K562 (cell line): ENCODE measurements around the gene GRAMD4. TPM values are rescaled to one million over a fixed set of nuclear protein-coding genes. Genes with fewer than 3 reads are reported as not detected.

Experiments used
- ATAC-seq: fragments of 200-7000 bp; cut with Tn5 transposase; 3 replicates; pipeline ENCODE4 v1.9.1; 2020; ENCODE audit warnings: moderate library complexity
- BruUV-seq: library from RNA; stranded (reverse); fragments of 400-500 nt; replicated peaks from 2 replicates; lab custom pipeline; 2021; lab: Mats Ljungman, UMichigan
- CTCF ChIA-PET: fragments of 300-600 bp; formaldehyde crosslinking; extraction: SDS; loops from one replicate; lab custom pipeline; 2021; ENCODE audit warnings: low intra/inter-chr PET ratio; lab: Yijun Ruan, JAX
- POLR2A ChIA-PET: fragments of 300-600, 350-650 bp; sonication (Branson Sonifier 250); formaldehyde crosslinking; extraction: SDS; loops from one replicate; lab custom pipeline; 2021; ENCODE audit warnings: antibody characterized with exemption, inconsistent platforms; lab: Yijun Ruan, JAX
- DNase-seq, 4 experiments: peaks; one replicate each; pipeline versions ENCODE4 v3.0.0 to v3.0.0-alpha.2; 2011 to 2018; ENCODE audit warnings: low spot score in 3 of 4, mixed read lengths in 3 of 4; ENCODE audit errors: extremely low read depth in 1 of 4
- FAIRE-seq: peaks from 2 replicates; lab custom pipeline; 2011; peaks lifted over from hg19 to GRCh38; lab: Jason Lieb, UNC
- H2AFZ ChIP-seq: 2 replicates; pipeline ENCODE4 v1.6.0; 2011; ENCODE audit warnings: low read depth, low read length, control low read depth, inconsistent platforms
- H3K27ac ChIP-seq: fragments of 200-600 bp; 3 replicates; pipeline ENCODE4 v1.8.0; 2011; ENCODE audit warnings: low read depth, mild to moderate bottlenecking, control low read depth, inconsistent platforms, low read length, moderate library complexity, mixed read lengths; ENCODE audit errors: extremely low read depth
- H3K27me3 ChIP-seq, 2 experiments: fragments of 300-600 bp in 1 of 2; 2 replicates in 1 of 2; 3 replicates in 1 of 2; pipeline versions ENCODE4 v1.6.0 to v1.8.0; 2011; ENCODE audit warnings: inconsistent platforms in 2 of 2, low read length in 2 of 2, mild to moderate bottlenecking in 1 of 2, mixed read lengths in 1 of 2, moderate library complexity in 1 of 2; ENCODE audit not compliant: control insufficient read depth in 2 of 2, insufficient read depth in 2 of 2
- H3K36me3 ChIP-seq: fragments of 300-600 bp; 3 replicates; pipeline ENCODE4 v1.8.0; 2011; ENCODE audit warnings: mild to moderate bottlenecking, low read length, inconsistent platforms; ENCODE audit not compliant: control insufficient read depth, insufficient read depth
- H3K4me1 ChIP-seq, 2 experiments: fragments of 200-600 bp in 1 of 2; replicated peaks in 1 of 2; 2 replicates in 1 of 2; 3 replicates in 1 of 2; pipeline versions ENCODE4 v1.5.1 to v1.8.0; 2011; ENCODE audit warnings: inconsistent platforms in 2 of 2, low read length in 2 of 2, mild to moderate bottlenecking in 1 of 2, mixed read lengths in 1 of 2, moderate library complexity in 1 of 2; ENCODE audit not compliant: control insufficient read depth in 2 of 2, insufficient read depth in 2 of 2
- H3K4me2 ChIP-seq: 2 replicates; pipeline ENCODE4 v1.6.1; 2011; ENCODE audit warnings: low read length, control low read depth, inconsistent platforms, mixed read lengths; ENCODE audit not compliant: insufficient read depth
- H3K4me3 ChIP-seq: fragments of 200-600 bp; sonication (generic), shearing (Covaris generic); 2 replicates; pipeline ENCODE4 v1.5.1; 2016; ENCODE audit warnings: control low read depth, inconsistent platforms
- H3K79me2 ChIP-seq: fragments of 200-600 bp; 3 replicates; pipeline ENCODE4 v1.8.0; 2011; ENCODE audit warnings: low read length, inconsistent platforms; ENCODE audit not compliant: control insufficient read depth, insufficient read depth
- H3K9ac ChIP-seq, 2 experiments: 2 replicates each; pipeline versions ENCODE4 v1.6.0 to v1.6.1; 2011; ENCODE audit warnings: low read depth in 2 of 2, low read length in 2 of 2, control low read depth in 1 of 2, inconsistent platforms in 1 of 2, mild to moderate bottlenecking in 1 of 2, mixed read lengths in 1 of 2; ENCODE audit not compliant: insufficient read depth in 1 of 2
- H3K9me1 ChIP-seq: one replicate; pipeline ENCODE4 v1.6.0; 2011; ENCODE audit warnings: inconsistent platforms, mild to moderate bottlenecking, low read length, moderate library complexity; ENCODE audit not compliant: control insufficient read depth, insufficient read depth
- H3K9me3 ChIP-seq: replicated peaks from 2 replicates; pipeline ENCODE4 v1.5.1; 2011; ENCODE audit warnings: low read depth, low read length, inconsistent platforms; ENCODE audit not compliant: control insufficient read depth, insufficient read depth
- H4K20me1 ChIP-seq: replicated peaks from 2 replicates; pipeline ENCODE4 v1.6.1; 2011; ENCODE audit warnings: low read length, inconsistent platforms, mixed read lengths; ENCODE audit not compliant: control insufficient read depth, insufficient read depth
- BCOR ChIP-seq: fragments of 450-650 bp; IDR thresholded peaks from 2 replicates; pipeline ENCODE4 v1.6.1; 2016
- CBX5 ChIP-seq: IDR thresholded peaks from 2 replicates; pipeline ENCODE4 v1.6.1; 2014; ENCODE audit warnings: low read depth, borderline replicate concordance
- CREB3 ChIP-seq: fragments of 450-650 bp; conservative IDR thresholded peaks from 2 replicates; pipeline ENCODE4 v1.6.1; 2016; ENCODE audit warnings: missing genetic modification characterization, low read depth, mild to moderate bottlenecking, missing compliant biosample characterization, moderate library complexity
- GTF2F1 ChIP-seq: IDR thresholded peaks from 2 replicates; pipeline ENCODE4 v1.6.1; 2011; ENCODE audit warnings: low read depth, low read length, improper control_type of control experiment
- HMG20A ChIP-seq: fragments of 450-650 bp; formaldehyde crosslinking; conservative IDR thresholded peaks from 2 replicates; pipeline ENCODE4 v1.4.0; 2020; ENCODE audit warnings: mild to moderate bottlenecking, mixed read lengths
- MEF2D ChIP-seq: conservative IDR thresholded peaks from 2 replicates; pipeline ENCODE4 v1.6.1; 2016; ENCODE audit warnings: low read depth, missing genetic modification characterization, missing compliant biosample characterization
- NFE2 ChIP-seq: IDR thresholded peaks from 2 replicates; pipeline ENCODE4 v1.6.1; 2014; ENCODE audit warnings: antibody characterized with exemption, low read depth
- NFYB ChIP-seq: IDR thresholded peaks from 2 replicates; pipeline ENCODE4 v1.6.1; 2011; ENCODE audit warnings: mild to moderate bottlenecking, moderate library complexity; ENCODE audit not compliant: insufficient read length; ENCODE audit errors: extremely low read depth
- NR1H2 ChIP-seq: sonication (generic); formaldehyde crosslinking; IDR thresholded peaks from 2 replicates; pipeline ENCODE4 v1.4.0; 2020; ENCODE audit warnings: mild to moderate bottlenecking, missing genetic modification reagents
- POLR2AphosphoS2 ChIP-seq: IDR thresholded peaks from 2 replicates; pipeline ENCODE4 v1.6.1; 2012; ENCODE audit warnings: low read length, improper control_type of control experiment
- POLR2B ChIP-seq: fragments of 450-650 bp; IDR thresholded peaks from 2 replicates; pipeline ENCODE4 v1.6.1; 2018; ENCODE audit warnings: low read depth; ENCODE audit not compliant: partially characterized antibody
- PURB ChIP-seq: sonication (generic); formaldehyde crosslinking; IDR thresholded peaks from 2 replicates; pipeline ENCODE4 v1.9.0; 2021; ENCODE audit warnings: low read depth, mild to moderate bottlenecking, missing genetic modification reagents
- TARDBP ChIP-seq: fragments of 450-650 bp; IDR thresholded peaks from 2 replicates; pipeline ENCODE4 v1.6.1; 2016
- TOE1 ChIP-seq, 2 experiments: fragments of 450-650 bp in 1 of 2; sonication (generic) in 1 of 2; formaldehyde crosslinking in 1 of 2; IDR thresholded peaks; 2 replicates each; pipeline versions ENCODE4 v1.7.1 to v1.8.0; 2016 to 2022; ENCODE audit warnings: borderline replicate concordance in 2 of 2, mild to moderate bottlenecking in 2 of 2, antibody characterized with exemption in 1 of 2, inconsistent platforms in 1 of 2, low read depth in 1 of 2, missing genetic modification reagents in 1 of 2, moderate library complexity in 1 of 2
- ZBTB34 ChIP-seq: fragments of 250-450 bp; sonication (Bioruptor Pico); IDR thresholded peaks from 2 replicates; pipeline ENCODE4 v1.8.0; 2021; ENCODE audit warnings: mild to moderate bottlenecking, moderate library complexity
- ZNF408 ChIP-seq: fragments of 250-450 bp; sonication (Bioruptor Pico); IDR thresholded peaks from 2 replicates; pipeline ENCODE4 v1.4.0; 2020; ENCODE audit warnings: low read depth, mild to moderate bottlenecking, moderate library complexity
- ZNF507 ChIP-seq: conservative IDR thresholded peaks from 2 replicates; pipeline ENCODE4 v1.6.1; 2017; ENCODE audit warnings: missing genetic modification characterization, missing compliant biosample characterization
- WGBS: fragments of 100-300 bp; shearing (Covaris generic); methylation state at CpG from one replicate; pipeline ENCODE4 v1.1.6; 2016; ENCODE audit warnings: low coverage, mixed read lengths; ENCODE audit not compliant: insufficient coverage; ENCODE audit errors: missing lambda C conversion rate; 5-methylcytosine and 5-hydroxymethylcytosine counted together
- in situ Hi-C: fragments of 300-500 bp; cut with MboI; formaldehyde crosslinking; loops from 4 replicates; pipeline ENCODE4 v1.15.0; 2018; ENCODE audit warnings: inconsistent platforms, mixed read lengths
- intact Hi-C: fragments of 100-400 bp; cut with micrococcal nuclease; formaldehyde crosslinking; loops from 2 replicates; pipeline ENCODE4 v1.14.2; 2022
- polyA plus RNA-seq, 8 experiments: library from polyadenylated mRNA; depleted of rRNA in 4 of 8; stranded (reverse) in 5 of 8; unstranded in 3 of 8; fragments of >200 nt; fragmentation: Nextera tagmentation in 2 of 8; fragmentation: Illumina TruSeq in 1 of 8; extraction: Ambion mirVana in 2 of 8; extraction: Trizol in 1 of 8; gene quantifications; 2 replicates each; pipeline versions ENCODE4 v1.2.1 to v1.2.3, GENCODE V29; 2011 to 2014; ENCODE audit warnings: inconsistent platforms in 1 of 8, missing spikeins in 1 of 8
- total RNA-seq, 7 experiments: library from RNA; depleted of rRNA in 6 of 7; stranded (reverse); fragments of >200 nt in 6 of 7; fragmentation: Illumina TruSeq in 2 of 7; extraction: Trizol in 2 of 7; gene quantifications; 2 replicates each; pipeline versions ENCODE4 v1.2.1 to v1.2.3, GENCODE V29; 2011 to 2021; ENCODE audit warnings: low replicate concordance in 1 of 7

The GRAMD4 gene
- total and polyA plus RNA-seq, 9 of the 15 experiments (the other 6 are each of a cell fraction or from before 2014, with no cell fraction given), result 0.18 to 44.8 (median 18.6) TPM

- Histone ChIP-seq H3K27ac (peak overlapping the region; percentile 71; the same call in 2 of the 3 replicates), H3K4me3 (no peak overlapping the region), H3K36me3 (0 out of 3 replicates have a peak, but pooled peaks cover 2% of the 10 kb centered on the region), H3K79me2 (peaks cover 48% of the 10 kb centered on the region), H3K4me1 (peaks cover 9 to 63% of the 10 kb centered on the region in 2 experiments; a peak in 4 of 5 replicates), H3K9ac (peak overlapping the region; percentile 17 to 65; a peak in 2 of 4 replicates), H3K27me3 (no peaks in the 10 kb centered on the region), H3K9me3 (no peaks in the 10 kb centered on the region), H3K9me1 (no peaks in the 10 kb centered on the region), H3K4me2 (no peak overlapping the region), H4K20me1 (no peaks in the 10 kb centered on the region), H2AFZ (no peak overlapping the region)
- ChIA-PET POLR2A (no interaction called here), CTCF (no interaction called here)
- TF ChIP-seq TARDBP, result no peak
- no peak for TF ChIP-seq HMG20A (CRISPR knock-in tag)
- TF ChIP-seq NFE2, result no peak
- no peak for TF ChIP-seq PURB (CRISPR knock-in tag)
- no peak for TF ChIP-seq MEF2D (tag)
- no peak for TF ChIP-seq CBX5
- TF ChIP-seq TOE1 (IDR thresholded peaks at IDR 0.05; ENCODE audit: borderline replicate concordance), result no peak
- no peak for TF ChIP-seq TOE1 (CRISPR knock-in tag; IDR thresholded peaks at IDR 0.05; ENCODE audit: borderline replicate concordance, low read depth)
- no peak for TF ChIP-seq POLR2AphosphoS2
- TF ChIP-seq CREB3 (tag), result no peak
- no peak for TF ChIP-seq ZNF408 (CRISPR knock-in tag)
- no peak for TF ChIP-seq NR1H2 (CRISPR knock-in tag)
- TF ChIP-seq BCOR, result no peak
- no peak for TF ChIP-seq NFYB
- no peak for TF ChIP-seq GTF2F1
- no peak for TF ChIP-seq POLR2B
- no peak for TF ChIP-seq ZBTB34 (CRISPR knock-in tag)
- TF ChIP-seq ZNF507, result no peak
- WGBS, result 57% methylated on average over 7 of the region's 8 CpGs
- no peak for FAIRE-seq
- no peak for DNase-seq
- ATAC-seq, result no peak
- BruUV-seq, result no TSS peak
- intact Hi-C loops, result no loop called here
- in situ Hi-C loops, result no loop called here
Observed at GRCh38 chr22:46591930-46592329, 28.3 kb upstream of the GRAMD4 start.
